ENCODE measurements around the gene DGKG.

The DGKG gene

DNA sequence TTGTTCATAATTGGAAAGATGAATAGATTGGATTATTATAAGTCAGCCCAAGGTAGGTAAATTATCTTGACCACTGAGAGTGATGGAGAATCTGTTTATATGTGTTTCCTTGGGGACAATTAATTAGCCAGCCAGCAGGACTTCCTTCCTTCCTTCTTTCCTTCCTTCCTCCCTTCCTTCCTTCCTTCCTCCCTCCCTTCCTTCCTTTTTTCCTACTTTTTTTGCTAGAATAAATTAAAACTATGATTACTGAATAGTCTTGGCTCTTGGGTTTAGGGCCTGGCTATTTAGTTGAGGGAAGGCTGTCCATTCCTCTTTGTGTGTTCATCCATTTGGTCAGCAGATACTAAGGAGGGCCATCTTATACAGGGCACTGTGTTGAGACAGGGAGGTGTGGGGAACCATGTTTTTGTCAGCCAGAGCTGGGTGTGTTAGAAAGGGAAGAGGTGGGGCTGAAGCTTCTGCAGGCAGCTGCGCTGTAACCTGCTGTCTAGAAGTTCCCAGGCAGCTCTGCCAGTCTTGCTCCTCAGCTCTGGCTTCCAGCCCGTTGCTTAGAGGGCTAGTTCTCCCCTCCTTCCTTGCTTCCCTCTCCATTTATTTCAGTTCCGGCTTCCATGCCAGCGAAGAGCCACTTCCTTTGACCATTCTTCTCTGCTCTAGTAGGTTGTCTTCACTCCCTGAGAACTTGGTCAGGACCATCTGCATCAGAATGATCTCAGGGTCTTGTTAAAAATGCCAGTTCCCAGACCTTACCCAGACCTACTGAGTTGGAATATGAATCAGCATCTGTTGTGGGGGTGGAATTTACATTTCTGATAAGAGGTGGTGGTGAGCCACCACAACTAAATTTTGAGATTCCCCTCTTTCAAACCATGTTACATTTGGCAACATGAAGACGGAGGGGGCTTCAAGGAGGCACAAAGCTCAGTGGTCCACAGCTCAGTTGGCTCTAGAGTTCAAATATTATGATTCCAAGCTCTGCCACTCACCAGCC is 113.9 kb downstream of the DGKG start:
- DNase-seq (ENCODE audit: extremely low read depth in 1 of 2, low read depth in 1 of 2) = no peak

GRCh38 chr3:186246941-186247340 is 115.1 kb downstream of the DGKG start:
- DNase-seq (ENCODE audit: extremely low read depth in 1 of 2, low read depth in 1 of 2) = no peak

DNA sequence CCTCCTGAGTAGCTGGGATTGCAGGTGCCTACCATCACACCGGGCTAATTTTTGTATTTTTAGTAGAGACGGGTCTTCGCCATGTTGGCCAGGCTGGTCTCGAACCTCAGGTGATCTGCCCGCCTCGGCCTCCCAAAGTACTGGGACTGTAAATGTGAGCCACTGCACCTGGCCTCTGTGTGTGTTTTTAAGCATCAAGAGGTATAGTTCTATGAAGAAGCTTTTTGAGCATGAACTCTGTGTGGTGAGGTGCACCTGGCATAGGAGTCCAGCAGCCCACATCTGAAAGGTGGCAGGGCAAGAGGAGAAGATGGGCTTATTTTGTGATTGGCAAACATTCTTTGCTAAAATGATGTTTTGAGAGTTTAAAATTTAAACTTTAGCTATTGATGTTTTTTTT is 118.0 kb downstream of the DGKG start:
- DNase-seq (ENCODE audit: extremely low read depth in 1 of 2, low read depth in 1 of 2) = no peak

- DNase-seq (ENCODE audit: extremely low read depth in 1 of 2, low read depth in 1 of 2) = peak in 1 of 2 donors; percentile 67
Measured at GRCh38 chr3:186241910-186242821, 119.9 kb downstream of the DGKG start.

GRCh38 chr3:186239321-186239720 is 122.7 kb downstream of the DGKG start:
- DNase-seq (ENCODE audit: extremely low read depth in 1 of 2, low read depth in 1 of 2) = no peak

GRCh38 chr3:186237915-186238314 is 124.1 kb downstream of the DGKG start:
- no peak for DNase-seq (ENCODE audit: extremely low read depth in 1 of 2, low read depth in 1 of 2)

DNA sequence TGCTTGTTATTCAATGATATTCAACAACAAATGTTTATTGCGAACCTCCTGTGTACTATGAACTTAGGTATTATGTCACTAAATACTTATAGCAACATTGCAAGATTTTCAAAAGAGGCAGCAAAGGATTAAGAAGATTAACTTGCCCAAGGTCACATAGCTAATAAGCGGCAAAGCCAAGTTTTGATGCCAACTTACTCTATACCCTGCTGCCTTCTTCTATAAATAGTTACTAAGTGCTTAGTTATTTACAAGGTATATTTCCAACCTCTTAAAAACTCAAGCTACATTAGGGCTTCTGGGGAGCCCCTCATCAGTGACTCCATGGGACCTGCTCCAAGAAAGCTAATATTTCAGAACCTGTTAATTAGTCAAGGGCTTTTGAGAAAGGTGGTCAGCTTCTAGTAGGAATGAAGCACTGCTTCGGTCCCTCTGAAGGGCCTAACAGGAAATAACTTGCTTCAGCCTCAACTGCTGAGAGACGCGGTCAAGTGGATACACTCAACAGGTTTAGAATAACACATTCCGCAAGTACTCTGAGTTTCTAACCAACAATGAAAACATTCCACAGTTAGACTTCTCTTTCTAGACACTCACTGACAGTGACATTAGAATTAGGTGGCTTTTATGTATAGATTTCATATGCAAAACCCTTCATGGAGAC is 125.5 kb downstream of the DGKG start:
- DNase-seq (ENCODE audit: extremely low read depth in 1 of 2, low read depth in 1 of 2) = no peak

DNA sequence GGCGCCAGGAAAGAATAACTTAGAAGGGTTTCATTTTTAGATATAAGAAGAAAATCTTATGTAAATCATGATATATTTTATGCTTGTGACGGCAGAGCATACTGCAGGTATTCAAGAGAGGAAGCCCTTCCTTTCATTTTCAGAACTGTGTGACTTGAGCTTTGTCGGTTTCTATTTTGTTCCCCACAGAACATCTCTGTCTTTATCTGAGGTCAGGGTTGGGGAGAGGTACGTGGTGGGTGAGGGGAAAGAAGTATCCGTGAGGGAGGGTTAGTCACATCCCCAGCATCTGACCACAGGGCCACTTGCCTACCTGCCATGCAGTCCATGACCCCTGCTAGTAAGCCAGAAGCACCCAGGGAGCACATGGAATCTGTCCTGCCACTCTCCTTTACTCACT is 126.5 kb downstream of the DGKG start:
- no peak for DNase-seq (ENCODE audit: extremely low read depth in 1 of 2, low read depth in 1 of 2)

DNA sequence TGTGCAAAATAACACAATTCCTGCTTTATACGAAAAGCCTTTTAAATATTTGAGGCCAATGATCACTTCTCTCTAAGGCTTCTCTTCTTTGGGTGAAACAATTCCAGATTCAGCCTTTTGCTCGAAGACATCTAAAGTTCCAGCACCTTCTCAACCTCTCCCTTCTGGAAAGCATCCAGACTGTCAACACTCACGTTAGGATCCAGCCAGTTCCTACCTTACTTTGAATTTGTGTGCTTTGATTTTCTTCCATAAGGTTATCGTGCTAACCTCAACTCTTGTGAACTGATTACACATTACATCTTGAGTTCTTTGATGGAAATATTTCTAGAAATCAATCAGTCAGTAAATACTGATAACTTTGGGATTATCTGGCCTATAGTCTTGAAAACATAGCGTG is 127.9 kb downstream of the DGKG start:
- DNase-seq (ENCODE audit: extremely low read depth in 1 of 2, low read depth in 1 of 2) = no peak

DNA sequence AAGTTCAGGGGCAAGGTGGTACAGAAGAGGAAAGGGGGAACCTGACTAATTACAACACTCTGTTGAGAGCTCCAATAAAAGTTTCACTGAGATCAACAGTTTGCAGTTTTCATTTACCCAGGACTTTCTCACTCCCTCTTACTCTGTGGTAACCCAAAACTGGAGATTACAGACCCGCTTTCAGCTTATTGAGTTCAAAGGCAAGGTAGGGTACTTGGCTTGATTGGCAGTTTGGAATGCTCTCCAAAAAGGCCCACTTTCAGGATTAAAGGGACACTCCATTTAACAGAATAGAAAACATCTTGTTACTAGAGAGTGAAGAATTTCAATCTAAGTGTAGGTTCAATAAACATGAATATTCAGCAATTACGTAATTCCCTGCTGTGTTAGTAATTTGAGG is 135.6 kb downstream of the DGKG start:
- DNase-seq (ENCODE audit: extremely low read depth in 1 of 2, low read depth in 1 of 2) = no peak

DNA sequence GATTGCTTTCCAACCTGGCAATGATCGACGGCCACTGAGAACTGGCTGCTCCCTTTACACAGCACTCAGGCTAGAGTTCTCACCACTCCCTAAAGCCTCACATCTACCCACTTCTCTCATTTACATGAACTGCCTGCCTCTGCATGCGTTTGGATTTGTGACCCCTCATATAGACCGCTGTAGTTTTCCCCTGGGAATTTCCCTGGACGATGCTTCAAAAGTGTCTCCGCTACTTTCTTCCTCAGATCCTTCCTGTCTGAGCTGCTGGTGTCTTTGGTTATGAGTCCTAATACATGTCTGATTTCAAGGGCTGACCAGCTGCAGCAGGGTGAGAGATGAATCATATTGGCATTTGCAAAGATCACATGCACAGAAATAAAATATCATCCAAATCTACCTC is 136.4 kb downstream of the DGKG start:
- no peak for DNase-seq (ENCODE audit: extremely low read depth in 1 of 2, low read depth in 1 of 2)

DNA sequence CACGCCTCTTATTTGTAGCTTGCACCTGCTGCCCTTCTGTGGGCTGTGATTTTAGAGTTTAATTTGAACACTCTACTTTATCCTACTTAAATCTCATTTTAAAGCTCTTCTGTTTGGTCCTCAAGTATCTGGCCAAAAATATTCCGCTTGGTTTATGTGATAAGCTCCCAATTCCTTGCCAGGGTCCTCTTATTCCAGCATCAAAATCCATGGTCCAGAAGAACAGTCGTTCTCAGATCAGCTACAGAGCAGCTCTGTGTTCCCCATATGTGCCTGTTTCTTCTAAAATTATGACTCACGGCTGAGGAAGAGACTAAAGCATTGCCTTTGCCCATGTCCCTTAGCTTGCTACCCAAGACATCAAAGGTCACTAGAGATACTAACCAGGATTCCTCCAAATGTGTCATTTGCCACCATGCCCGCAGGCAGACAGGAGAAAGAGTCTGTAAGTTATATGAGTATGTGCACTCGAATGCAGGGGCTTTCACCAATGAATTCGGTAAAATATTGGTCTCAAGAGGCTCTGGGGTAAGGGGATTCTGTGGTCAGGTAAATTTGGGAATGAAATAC is 137.9 kb downstream of the DGKG start:
- DNase-seq (ENCODE audit: extremely low read depth in 1 of 2, low read depth in 1 of 2) = no peak

GRCh38 chr3:186223476-186223875 is 138.6 kb downstream of the DGKG start:
- no peak for DNase-seq (ENCODE audit: extremely low read depth in 1 of 2, low read depth in 1 of 2)

- no peak for DNase-seq (ENCODE audit: extremely low read depth in 1 of 2, low read depth in 1 of 2)
Measured at GRCh38 chr3:186221760-186222378, 140.2 kb downstream of the DGKG start.

GRCh38 chr3:186220911-186221645 is 141.0 kb downstream of the DGKG start:
- no peak for DNase-seq (ENCODE audit: extremely low read depth in 1 of 2, low read depth in 1 of 2)

DNA sequence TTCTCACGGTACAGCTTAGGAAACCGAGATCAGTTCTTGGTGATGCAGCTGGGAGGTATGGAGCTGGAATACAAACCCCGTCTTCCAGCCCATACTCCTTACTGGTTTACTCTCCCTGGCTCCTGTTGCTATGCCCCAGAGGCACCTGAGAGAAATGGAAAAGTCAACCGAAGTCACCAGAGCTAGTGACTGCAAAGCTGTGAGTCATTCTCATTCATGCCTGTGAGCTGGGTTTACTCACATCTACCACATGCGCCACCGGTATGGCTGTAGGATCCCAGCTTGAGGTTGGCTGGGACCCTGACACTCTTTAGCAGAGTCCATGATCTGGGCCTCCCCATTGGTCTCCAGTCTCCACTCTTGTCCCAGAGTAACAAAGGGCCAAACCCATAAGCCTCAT is 141.7 kb downstream of the DGKG start:
- peak in 1 of 2 donors; percentile 6 for DNase-seq (ENCODE audit: extremely low read depth in 1 of 2, low read depth in 1 of 2)

GRCh38 chr3:186219211-186219638 is 142.8 kb downstream of the DGKG start:
- DNase-seq (ENCODE audit: extremely low read depth in 1 of 2, low read depth in 1 of 2) = no peak

DNA sequence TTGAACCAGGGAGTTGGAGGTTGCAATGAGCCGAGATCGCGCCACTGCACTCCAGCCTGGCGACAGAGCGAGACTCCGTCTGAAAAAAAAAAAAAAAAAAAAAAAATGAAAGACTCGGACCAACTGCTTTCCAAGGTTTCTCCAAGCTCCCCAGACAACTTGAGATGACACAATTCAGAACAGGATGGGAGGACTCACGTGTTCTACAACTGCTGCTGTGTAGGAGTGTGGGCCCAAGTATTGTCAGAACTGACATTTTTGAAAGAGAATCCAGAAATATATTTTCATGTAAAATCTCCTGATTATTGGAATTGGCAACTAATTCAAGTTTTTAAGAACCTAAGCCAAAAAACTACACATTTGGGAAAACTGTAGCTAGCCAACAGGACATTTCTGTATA is 143.6 kb downstream of the DGKG start:
- DNase-seq (ENCODE audit: extremely low read depth in 1 of 2, low read depth in 1 of 2) = no peak

DNA sequence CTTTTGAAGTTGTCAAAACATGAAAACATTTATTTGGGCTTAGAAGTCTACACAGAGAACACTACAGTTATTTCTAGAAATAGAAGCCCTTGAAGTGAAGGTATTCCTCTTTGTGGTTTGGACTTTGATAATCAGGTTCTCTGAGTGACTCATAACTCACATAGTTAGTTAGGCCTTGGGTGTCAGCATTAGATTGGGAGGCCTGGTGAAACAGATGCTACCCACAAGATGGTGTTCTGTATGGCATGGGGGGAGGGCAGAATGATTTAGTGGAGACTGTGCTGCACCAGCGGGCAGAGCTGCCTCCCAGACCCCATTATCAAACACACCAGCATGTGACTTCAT is 144.2 kb downstream of the DGKG start:
- DNase-seq (ENCODE audit: extremely low read depth in 1 of 2, low read depth in 1 of 2) = no peak

Data from stimulated activated CD8-positive, alpha-beta memory T cell treated with anti-CD3 and anti-CD28 coated beads, Interleukin-7, amount 100 ng/mL, for 48 hours (primary cell).